GM21786 (cell line): ENCODE data around the gene YPEL1.
"Not testable (repeated sequence)": the region's sequence is repeated elsewhere in the genome, so short reads cannot be mapped to it uniquely, and the experiment has no call there.

Source experiments
- ATAC-seq: cut with Tn5 transposase; IDR thresholded peaks from one replicate; pipeline ENCODE4 v1.9.1; 2021; ENCODE audit not compliant: unreplicated experiment

YPEL1 gene

GRCh38 chr22:21700822-21701221 is 34.8 kb downstream of the YPEL1 start:
- no peak for ATAC-seq

GRCh38 chr22:21699643-21700042 is 36.0 kb downstream of the YPEL1 start:
- no peak for ATAC-seq

GRCh38 chr22:21698430-21699329 is 36.9 kb downstream of the YPEL1 start:
- no peak for ATAC-seq

GRCh38 chr22:21697880-21698279 is 37.7 kb downstream of the YPEL1 start:
- no peak for ATAC-seq

- no peak for ATAC-seq
Measured at GRCh38 chr22:21697021-21697771, 38.4 kb downstream of the YPEL1 start.

- ATAC-seq: no peak
Measured at GRCh38 chr22:21696115-21696514, 39.5 kb downstream of the YPEL1 start.

- ATAC-seq: no peak
Measured at GRCh38 chr22:21695430-21696085, 40.0 kb downstream of the YPEL1 start.

- no peak for ATAC-seq
Measured at GRCh38 chr22:21694795-21695429, 40.7 kb downstream of the YPEL1 start.

- ATAC-seq: no peak
Measured at GRCh38 chr22:21694394-21694793, 41.2 kb downstream of the YPEL1 start.

GRCh38 chr22:21693999-21694341 is 41.6 kb downstream of the YPEL1 start:
- ATAC-seq: no peak

- no peak for ATAC-seq
Measured at GRCh38 chr22:21693333-21693998, 42.1 kb downstream of the YPEL1 start.

GRCh38 chr22:21692856-21693255 is 42.7 kb downstream of the YPEL1 start:
- not testable (repeated sequence) for ATAC-seq

GRCh38 chr22:21691816-21692215 is 43.8 kb downstream of the YPEL1 start:
- no peak for ATAC-seq

- ATAC-seq: no peak
Measured at GRCh38 chr22:21690401-21690801, 45.2 kb downstream of the YPEL1 start.

- ATAC-seq: no peak
Measured at GRCh38 chr22:21688706-21689381, 46.8 kb downstream of the YPEL1 start.

- ATAC-seq: no peak
Measured at GRCh38 chr22:21688341-21688705, 47.3 kb downstream of the YPEL1 start.

GRCh38 chr22:21687685-21688259 is 47.8 kb downstream of the YPEL1 start:
- no peak for ATAC-seq

GRCh38 chr22:21686634-21687393 is 48.8 kb downstream of the YPEL1 start:
- ATAC-seq: no peak

GRCh38 chr22:21686193-21686608 is 49.4 kb downstream of the YPEL1 start:
- ATAC-seq: no peak
